Muscle of leg (tissue), 11 donors: ENCODE measurements around the gene ITGB5. TPM values are rescaled to one million over a fixed set of nuclear protein-coding genes. Genes with fewer than 3 reads are reported as not detected.
A peak's percentile ranks its signal among the peaks of the same experiment; 100 is the strongest.
"Not testable (repeated sequence)": the region's sequence is repeated elsewhere in the genome, so short reads cannot be mapped to it uniquely, and the experiment has no call there.

Experiments used
- DNase-seq: peaks from one replicate; pipeline ENCODE4 v3.0.0; 2013
- H3K27ac ChIP-seq: one replicate; pipeline ENCODE4 v1.5.1; 2013; ENCODE audit warnings: mild to moderate bottlenecking, low read length, control low read depth
- H3K27me3 ChIP-seq: one replicate; pipeline ENCODE4 v1.6.1; 2013; ENCODE audit warnings: low read length; ENCODE audit not compliant: control insufficient read depth, insufficient read depth
- H3K36me3 ChIP-seq: one replicate; pipeline ENCODE4 v1.6.1; 2013; ENCODE audit warnings: low read length; ENCODE audit not compliant: control insufficient read depth, insufficient read depth
- H3K4me1 ChIP-seq: one replicate; pipeline ENCODE4 v1.6.1; 2013; ENCODE audit warnings: low read length; ENCODE audit not compliant: control insufficient read depth, insufficient read depth
- H3K4me3 ChIP-seq: one replicate; pipeline ENCODE4 v1.5.1; 2013; ENCODE audit warnings: low read length, control low read depth
- H3K9me3 ChIP-seq: replicated peaks from 2 replicates; pipeline ENCODE4 v1.6.1; 2013; ENCODE audit warnings: low read depth, low read length; ENCODE audit not compliant: control insufficient read depth
- WGBS: methylation state at CpG from one replicate; pipeline ENCODE4 v1.1.5; 2013; ENCODE audit warnings: missing lambda C conversion rate; ENCODE audit not compliant: insufficient coverage; 5-methylcytosine and 5-hydroxymethylcytosine counted together
- polyA plus RNA-seq, 8 donors: library from polyadenylated mRNA; unstranded; fragments of 120-200 nt; gene quantifications; one replicate each; pipeline versions ENCODE4 v1.2.1 to v1.2.3, GENCODE V29; 2013; ENCODE audit warnings: inconsistent platforms in 1 of 8, low replicate concordance in 1 of 8; ENCODE audit not compliant: insufficient read length in 8 of 8, insufficient read depth in 1 of 8
- total RNA-seq: library from RNA; stranded (reverse); fragments of 120-200 nt; gene quantifications from one replicate; pipeline ENCODE4 v1.2.4, GENCODE V29; 2013

Gene ITGB5
- total and polyA plus RNA-seq, 9 donors = 14.3 to 60.4 (median 30.6) TPM

- not testable (repeated sequence) for H3K4me3 ChIP-seq, H3K27ac ChIP-seq, H3K36me3 ChIP-seq, DNase-seq, H3K9me3 ChIP-seq, H3K27me3 ChIP-seq
- H3K4me1 ChIP-seq = peaks cover 15% of the 10 kb centered on the region
- WGBS = no CpG with 5 or more reads among the region's 7 CpGs
Measured at GRCh38 chr3:124757926-124758325, 129.2 kb downstream of the ITGB5 start.

GRCh38 chr3:124752051-124752450 lies 135.1 kb downstream of the ITGB5 start:
- 80% methylated on average over 1 of the region's 3 CpGs for WGBS
- Histone ChIP-seq H3K36me3 (peaks cover 5% of the 10 kb centered on the region), H3K9me3 (no peaks in the 10 kb centered on the region), H3K27me3 (no peaks in the 10 kb centered on the region), H3K27ac (no peak overlapping the region), H3K4me1 (no peaks in the 10 kb centered on the region), H3K4me3 (no peak overlapping the region)
- no peak for DNase-seq

- Histone ChIP-seq H3K4me3 (no peak overlapping the region), H3K27ac (no peak overlapping the region), H3K9me3 (no peaks in the 10 kb centered on the region), H3K27me3 (no peaks in the 10 kb centered on the region), H3K36me3 (peaks cover 11% of the 10 kb centered on the region), H3K4me1 (no peaks in the 10 kb centered on the region)
- DNase-seq = no peak
- WGBS = no CpG with 5 or more reads among the region's 5 CpGs
Measured at GRCh38 chr3:124751501-124751900, 135.7 kb downstream of the ITGB5 start.

GRCh38 chr3:124749877-124750276 lies 137.3 kb downstream of the ITGB5 start:
- not testable (repeated sequence) for H3K27ac ChIP-seq, H3K27me3 ChIP-seq, H3K4me1 ChIP-seq, H3K4me3 ChIP-seq, DNase-seq, H3K9me3 ChIP-seq
- H3K36me3 ChIP-seq = peaks cover 24% of the 10 kb centered on the region
- WGBS = 58% methylated on average over 2 of the region's 27 CpGs

- Histone ChIP-seq H3K27me3 (no peaks in the 10 kb centered on the region), H3K4me1 (no peaks in the 10 kb centered on the region), H3K27ac (no peak overlapping the region), H3K36me3 (peaks cover 35% of the 10 kb centered on the region), H3K4me3 (no peak overlapping the region), H3K9me3 (no peaks in the 10 kb centered on the region)
- no peak for DNase-seq
- WGBS = 71% methylated on average over 5 of the region's 8 CpGs
Measured at GRCh38 chr3:124748560-124749198, 138.5 kb downstream of the ITGB5 start.

GRCh38 chr3:124747111-124747981 lies 139.8 kb downstream of the ITGB5 start:
- WGBS = 88% methylated on average over 10 of the region's 14 CpGs
- DNase-seq = no peak
- peaks cover 39% of the 10 kb centered on the region for H3K36me3 ChIP-seq

GRCh38 chr3:124745756-124746155 lies 141.4 kb downstream of the ITGB5 start:
- Histone ChIP-seq H3K4me1 (no peaks in the 10 kb centered on the region), H3K36me3 (peaks cover 53% of the 10 kb centered on the region), H3K27ac (no peak overlapping the region), H3K27me3 (no peaks in the 10 kb centered on the region), H3K4me3 (no peak overlapping the region), H3K9me3 (no peaks in the 10 kb centered on the region)
- no peak for DNase-seq
- 88% methylated on average over 6 of the region's 6 CpGs for WGBS

More at GRCh38 chr3:124747111-124747981, 139.8 kb downstream of the ITGB5 start:
- Histone ChIP-seq H3K9me3 (no peaks in the 10 kb centered on the region), H3K27ac (no peak overlapping the region), H3K4me3 (no peak overlapping the region), H3K27me3 (no peaks in the 10 kb centered on the region), H3K4me1 (no peaks in the 10 kb centered on the region)

- H3K4me1 ChIP-seq = no peaks in the 10 kb centered on the region
- no peak for DNase-seq
- H3K27me3 ChIP-seq = no peaks in the 10 kb centered on the region
- no peak overlapping the region for H3K4me3 ChIP-seq
- peaks cover 61% of the 10 kb centered on the region for H3K36me3 ChIP-seq
- H3K9me3 ChIP-seq = no peaks in the 10 kb centered on the region
- WGBS = 91% methylated on average over 6 of the region's 6 CpGs
- H3K27ac ChIP-seq = no peak overlapping the region
Measured at GRCh38 chr3:124741027-124741426, 146.1 kb downstream of the ITGB5 start.

- no peak for DNase-seq
- Histone ChIP-seq H3K9me3 (no peaks in the 10 kb centered on the region), H3K27me3 (peaks cover 2% of the 10 kb centered on the region), H3K4me1 (peaks cover 14% of the 10 kb centered on the region), H3K27ac (no peak overlapping the region), H3K36me3 (peaks cover 15% of the 10 kb centered on the region), H3K4me3 (no peak overlapping the region)
- WGBS = no CpG with 5 or more reads among the region's 4 CpGs
Measured at GRCh38 chr3:124731760-124732159, 155.4 kb downstream of the ITGB5 start.

- Histone ChIP-seq H3K36me3 (peaks cover 13% of the 10 kb centered on the region), H3K4me3 (peak overlapping the region; percentile 92), H3K27ac (no peak overlapping the region), H3K9me3 (no peaks in the 10 kb centered on the region), H3K4me1 (peaks cover 14% of the 10 kb centered on the region), H3K27me3 (peaks cover 5% of the 10 kb centered on the region)
- WGBS = 12% methylated on average over 6 of the region's 13 CpGs
- no peak for DNase-seq
Measured at GRCh38 chr3:124730941-124731297, 156.2 kb downstream of the ITGB5 start.
